Measurements from ENCODE around the gene CDC42EP3.

CDC42EP3 gene, protein sequence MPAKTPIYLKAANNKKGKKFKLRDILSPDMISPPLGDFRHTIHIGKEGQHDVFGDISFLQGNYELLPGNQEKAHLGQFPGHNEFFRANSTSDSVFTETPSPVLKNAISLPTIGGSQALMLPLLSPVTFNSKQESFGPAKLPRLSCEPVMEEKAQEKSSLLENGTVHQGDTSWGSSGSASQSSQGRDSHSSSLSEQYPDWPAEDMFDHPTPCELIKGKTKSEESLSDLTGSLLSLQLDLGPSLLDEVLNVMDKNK

DNA sequence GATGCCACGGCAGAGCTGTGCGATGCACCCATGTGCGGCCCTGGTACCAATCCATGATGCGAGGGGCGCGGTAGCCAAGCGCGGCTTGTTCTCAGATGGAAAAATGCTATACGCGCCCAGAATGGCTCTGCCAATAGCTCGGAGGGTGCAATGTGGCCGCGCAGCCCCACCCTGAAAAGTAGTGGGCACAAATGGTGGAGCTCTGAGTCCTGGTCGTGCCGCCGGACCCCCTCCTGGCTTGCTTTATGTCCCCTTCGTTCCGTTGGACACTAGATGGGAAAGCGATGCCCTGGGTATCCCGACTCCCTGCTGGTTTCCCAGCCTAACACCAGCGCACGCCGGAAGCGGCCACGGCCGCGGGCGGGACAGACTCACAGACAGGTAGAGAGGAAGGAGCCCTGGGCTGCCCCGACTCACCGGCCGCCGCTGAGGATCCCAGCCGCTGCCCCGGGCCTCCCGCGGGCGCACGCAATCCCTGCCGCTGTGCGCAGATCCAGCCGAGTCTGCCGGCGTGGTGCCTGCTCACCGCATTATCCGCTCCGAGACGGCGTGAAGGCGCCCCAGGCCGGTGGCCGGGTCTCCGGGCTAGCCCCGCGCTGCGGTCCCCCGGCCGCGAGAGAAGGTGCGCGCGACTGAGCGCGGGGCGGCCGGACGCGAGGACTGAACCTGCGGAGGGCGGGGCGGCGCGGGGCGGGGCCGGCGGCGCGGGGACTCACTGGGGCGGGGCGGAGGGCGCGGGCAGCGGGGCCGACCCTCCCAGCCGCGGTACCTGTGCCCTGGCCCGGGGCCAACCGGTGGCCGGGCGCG, at the start of gene CDC42EP3:
Gene CDC42EP3, minus strand, starts transcription at position 634 of the 807 bp plus-strand sequence. CDS start 25,055 bp downstream, outside the sequence.
- DNase-seq, result peak; percentile 66

DNA sequence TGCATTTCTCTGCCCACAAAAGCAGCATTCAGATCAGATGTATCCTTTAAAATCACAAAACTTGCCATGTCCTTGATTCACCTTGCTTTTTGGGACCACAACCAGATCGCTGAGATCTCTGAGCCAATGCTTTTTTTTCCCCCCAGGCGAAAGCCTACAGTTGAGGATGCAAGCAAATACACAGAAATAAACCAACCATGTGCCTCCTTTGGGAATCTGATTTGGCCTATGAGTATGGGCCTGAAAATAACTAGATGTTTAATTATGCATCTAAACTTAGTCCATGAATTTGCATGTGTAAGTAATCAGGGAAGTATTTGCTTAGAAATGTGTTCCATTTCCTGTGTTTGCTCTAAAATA, 49.7 kb upstream of the CDC42EP3 start:
- no peak for DNase-seq

- DNase-seq, result no peak
Measured at GRCh38 chr2:37720533-37721200, 49.2 kb upstream of the CDC42EP3 start.

DNA sequence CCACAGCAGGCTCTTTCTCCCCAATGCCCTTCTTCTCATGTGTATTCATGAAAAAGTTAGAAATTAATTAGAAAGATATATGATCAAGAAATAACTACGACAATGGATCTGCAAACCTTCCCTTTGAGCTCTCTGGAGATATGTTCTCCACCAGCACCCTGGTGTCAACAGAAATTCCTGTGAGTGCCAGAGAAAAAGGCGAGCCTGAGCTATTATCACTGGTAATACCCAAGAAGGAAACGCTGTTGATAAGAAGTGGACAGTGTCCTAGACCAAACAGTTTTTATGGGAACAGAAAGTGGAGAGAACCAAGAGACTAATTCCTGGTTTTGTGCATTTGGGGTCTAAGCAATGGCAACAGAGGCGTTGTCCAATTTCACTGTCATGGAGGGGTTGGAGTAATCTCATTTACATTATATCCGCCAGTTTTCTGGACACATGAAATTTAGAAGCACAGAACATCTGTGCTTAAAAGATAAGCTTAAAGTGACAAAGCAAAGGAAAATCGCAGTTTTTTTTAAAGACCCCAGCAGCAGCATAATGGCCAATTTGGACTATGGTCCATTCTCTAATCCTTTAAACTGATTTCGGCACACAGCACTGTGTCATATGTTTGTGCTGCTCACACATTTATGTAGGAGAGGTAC, 47.2 kb upstream of the CDC42EP3 start:
- no peak for DNase-seq

- no peak for DNase-seq
Measured at GRCh38 chr2:37713258-37713700, 41.8 kb upstream of the CDC42EP3 start.

DNA sequence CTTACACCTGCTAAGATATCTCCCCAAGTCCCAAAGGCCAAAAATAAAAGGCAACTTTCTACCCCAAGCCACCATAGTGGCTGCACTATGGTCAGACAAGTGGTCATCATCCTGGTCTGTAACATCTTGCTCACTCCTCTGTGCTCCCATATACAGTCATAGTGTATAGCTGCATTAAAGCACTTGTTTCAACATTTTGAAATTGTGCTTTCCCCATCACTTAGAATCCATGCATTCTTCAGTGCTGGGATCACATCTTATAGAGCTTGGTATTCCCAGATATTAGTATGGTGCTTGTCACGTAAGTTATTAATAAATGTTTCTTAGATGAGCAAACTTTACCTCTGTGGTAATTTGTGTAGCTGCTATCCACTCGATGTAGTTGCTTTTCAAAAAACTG, 40.4 kb upstream of the CDC42EP3 start:
- no peak for DNase-seq

- DNase-seq, result no peak
Measured at GRCh38 chr2:37711308-37711731, 39.9 kb upstream of the CDC42EP3 start.

DNA sequence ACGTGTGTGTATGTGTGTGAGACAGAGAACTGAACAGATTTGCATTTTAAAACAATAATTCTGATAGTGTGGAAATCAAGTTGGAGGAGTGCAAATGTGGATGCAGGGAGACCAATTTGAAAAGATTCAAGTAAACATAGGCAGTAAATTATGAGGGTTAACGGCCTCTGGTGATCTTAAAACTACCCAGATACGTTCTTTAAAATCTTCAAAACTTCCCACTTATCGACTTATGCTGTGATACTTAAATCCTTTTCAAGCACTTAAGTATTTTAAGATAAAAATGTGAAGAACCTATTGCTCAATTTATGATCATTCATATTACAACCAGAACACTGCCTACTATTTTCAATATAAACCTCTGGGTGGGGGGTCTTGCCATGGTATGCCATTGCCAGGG, 37.7 kb upstream of the CDC42EP3 start:
- DNase-seq, result no peak

GRCh38 chr2:37708146-37708545, 36.7 kb upstream of the CDC42EP3 start:
- DNase-seq, result no peak

GRCh38 chr2:37707393-37707792, 36.0 kb upstream of the CDC42EP3 start:
- DNase-seq, result no peak

GRCh38 chr2:37706334-37707183, 35.1 kb upstream of the CDC42EP3 start:
- DNase-seq, result no peak

GRCh38 chr2:37705191-37705590, 33.7 kb upstream of the CDC42EP3 start:
- DNase-seq, result no peak

DNA sequence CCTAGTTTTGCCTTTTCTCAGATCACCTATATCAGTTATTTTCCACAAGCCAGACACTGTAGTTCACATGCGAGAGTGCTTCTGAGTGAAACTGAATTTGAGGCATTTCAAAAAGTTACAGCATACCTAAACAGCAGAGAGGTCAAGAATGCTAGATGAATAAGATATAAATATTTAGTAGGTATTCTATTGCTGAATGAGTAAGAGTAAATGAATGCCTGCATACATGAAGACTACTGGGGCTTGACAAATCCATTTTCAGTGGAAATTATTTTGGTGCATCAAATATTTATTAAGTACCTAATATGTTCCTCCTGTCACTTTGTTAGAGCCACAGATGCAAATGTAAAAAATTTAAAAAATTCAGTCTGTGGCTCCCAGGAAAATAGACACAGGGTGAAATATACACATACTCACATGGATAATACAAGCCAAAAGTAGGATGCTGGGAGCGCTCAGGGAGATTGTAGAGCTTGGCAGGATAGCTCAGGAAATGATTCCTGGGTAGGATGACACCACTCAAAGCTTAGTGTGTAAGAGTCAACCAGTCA, 27.6 kb upstream of the CDC42EP3 start:
- DNase-seq, result no peak

- DNase-seq, result no peak
Measured at GRCh38 chr2:37695336-37695735, 23.9 kb upstream of the CDC42EP3 start.

GRCh38 chr2:37692711-37693110, 21.3 kb upstream of the CDC42EP3 start:
- DNase-seq, result no peak

GRCh38 chr2:37689751-37690150, 18.3 kb upstream of the CDC42EP3 start:
- no peak for DNase-seq

DNA sequence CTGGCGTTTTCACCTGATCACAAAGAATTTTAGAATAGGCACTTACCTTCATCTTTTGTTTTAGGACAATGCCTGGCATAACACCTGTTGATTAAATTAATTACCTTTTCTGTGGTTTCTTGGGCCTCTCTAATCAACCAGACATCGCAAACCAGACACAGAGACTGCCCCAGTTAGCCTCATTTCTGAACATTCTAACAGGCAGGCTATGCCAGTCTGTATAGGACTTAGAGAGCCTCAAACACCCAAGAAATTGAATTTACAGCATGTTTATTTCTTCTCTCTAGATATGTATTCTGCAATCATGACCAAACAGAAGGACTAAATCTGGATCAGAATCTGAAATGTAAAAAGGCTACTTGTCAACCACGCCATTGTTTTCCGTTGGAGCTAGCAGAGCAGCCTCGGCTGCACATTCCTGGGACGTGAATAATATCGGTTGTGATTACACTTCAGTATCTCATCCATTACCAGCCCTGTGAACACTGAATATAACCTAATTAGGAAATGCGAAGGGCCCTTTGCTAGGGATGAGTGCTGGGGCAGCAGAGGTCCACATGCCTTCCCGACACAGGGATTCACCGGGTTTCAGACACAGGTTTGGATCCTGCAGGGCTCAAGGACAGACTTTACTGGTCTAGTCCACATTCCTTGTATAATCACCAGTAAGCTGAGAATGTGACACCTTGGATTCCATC, 17.5 kb upstream of the CDC42EP3 start:
- no peak for DNase-seq

- no peak for DNase-seq
Measured at GRCh38 chr2:37686792-37687526, 15.5 kb upstream of the CDC42EP3 start.

GRCh38 chr2:37684809-37685208, 13.4 kb upstream of the CDC42EP3 start:
- DNase-seq, result no peak

GRCh38 chr2:37683921-37684780, 12.7 kb upstream of the CDC42EP3 start:
- no peak for DNase-seq
